Activated CD8-positive, alpha-beta T cell treated with anti-CD3 and anti-CD28 coated beads for 36 hours (primary cell): Measurements from ENCODE around the gene ANKRD34A. TPM values are rescaled to one million over a fixed set of nuclear protein-coding genes. Genes with fewer than 3 reads are reported as not detected.

Source experiments
- ATAC-seq: fragments of 200-7000 bp; cut with Tn5 transposase; one replicate; pipeline ENCODE4 v1.10.0; 2021; ENCODE audit warnings: mild to moderate bottlenecking, moderate library complexity
- CTCF ChIA-PET: fragments of 350-600 bp; sonication (Branson Sonifier 250); formaldehyde crosslinking; loops from one replicate; lab custom pipeline; 2021; ENCODE audit warnings: antibody characterized with exemption; lab: Charles Lee
- POLR2A ChIA-PET: fragments of 350-600 bp; sonication (Branson Sonifier 250); formaldehyde crosslinking; loops from one replicate; lab custom pipeline; 2021; ENCODE audit warnings: antibody characterized with exemption; lab: Charles Lee
- DNase-seq: peaks from one replicate; pipeline ENCODE4 v3.0.0-alpha.2; 2020
- H3K27ac Mint-ChIP-seq: one replicate; pipeline ENCODE4 v1.8.0; 2021; ENCODE audit warnings: mild to moderate bottlenecking, mixed read lengths
- H3K27me3 Mint-ChIP-seq: one replicate; pipeline ENCODE4 v1.8.0; 2021; ENCODE audit warnings: mixed read lengths
- H3K36me3 Mint-ChIP-seq: one replicate; pipeline ENCODE4 v1.8.0; 2021; ENCODE audit warnings: low read depth, mixed read lengths
- H3K4me1 Mint-ChIP-seq: one replicate; pipeline ENCODE4 v1.8.0; 2021; ENCODE audit warnings: low read depth, mixed read lengths
- H3K4me3 Mint-ChIP-seq: one replicate; pipeline ENCODE4 v1.8.0; 2021; ENCODE audit warnings: mild to moderate bottlenecking, moderate library complexity, mixed read lengths
- H3K9me3 Mint-ChIP-seq: one replicate; pipeline ENCODE4 v1.8.0; 2021; ENCODE audit warnings: mixed read lengths
- intact Hi-C: fragments of 100-400 bp; cut with micrococcal nuclease; formaldehyde crosslinking; loops from one replicate; pipeline ENCODE4 v1.10.0; 2022
- total RNA-seq, 2 experiments: library from RNA; stranded (reverse); gene quantifications; one replicate each; pipeline ENCODE4 v1.2.3, GENCODE V29; 2021
- TF ChIP-seq, protein P1 (sequence below): fragments of 200-600 bp; IDR thresholded peaks from one replicate; pipeline ENCODE4 v1.8.0; 2022; ENCODE audit warnings: antibody characterized with exemption, mild to moderate bottlenecking

The ANKRD34A gene
- total RNA-seq, 2 experiments from 2014 or later = 6.6 to 7.7 TPM

DNA sequence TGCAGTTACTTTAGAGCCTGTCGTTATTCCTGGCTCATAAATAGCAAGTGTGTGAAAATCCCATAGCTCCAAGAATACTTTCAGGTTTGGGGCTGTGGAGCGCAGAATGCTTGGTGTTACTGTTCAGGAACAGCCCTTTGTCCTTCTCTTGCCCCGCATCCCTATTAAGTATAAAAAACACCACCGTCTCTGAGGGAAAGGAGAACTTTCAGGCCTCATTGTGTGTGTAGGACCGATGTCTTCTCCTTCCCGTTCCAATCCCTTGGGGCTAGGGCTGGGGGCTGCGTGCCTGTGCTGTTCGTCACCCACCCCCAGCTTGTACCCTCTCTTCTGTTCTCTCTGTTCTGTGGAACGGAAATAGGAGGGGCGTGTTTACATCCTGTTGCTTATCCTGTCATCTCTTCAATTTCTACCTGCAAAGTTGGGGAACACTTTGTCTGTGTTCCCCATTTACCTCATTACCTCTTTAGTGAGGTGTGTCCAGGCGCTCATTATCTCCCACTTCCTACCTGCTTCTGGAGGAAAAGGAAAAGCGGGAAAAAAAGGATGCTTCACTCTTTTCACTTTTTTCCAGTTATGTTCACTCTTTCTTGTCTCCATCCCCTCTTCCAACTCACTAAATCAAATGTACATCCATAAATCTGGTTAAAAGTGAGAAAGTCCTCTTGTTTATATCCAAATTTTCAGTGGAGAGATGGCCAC is 32.8 kb upstream of the ANKRD34A start:
- Mint-ChIP-seq H3K27me3 (no peaks in the 10 kb centered on the region), H3K27ac (peak overlapping the region; percentile 100), H3K36me3 (peaks cover 41% of the 10 kb centered on the region), H3K4me3 (peak overlapping the region; percentile 98), H3K4me1 (peaks cover 61% of the 10 kb centered on the region), H3K9me3 (no peaks in the 10 kb centered on the region)
- DNase-seq = peak; percentile 75
- ATAC-seq = peak; percentile 60
- TF ChIP-seq, protein P1, sequence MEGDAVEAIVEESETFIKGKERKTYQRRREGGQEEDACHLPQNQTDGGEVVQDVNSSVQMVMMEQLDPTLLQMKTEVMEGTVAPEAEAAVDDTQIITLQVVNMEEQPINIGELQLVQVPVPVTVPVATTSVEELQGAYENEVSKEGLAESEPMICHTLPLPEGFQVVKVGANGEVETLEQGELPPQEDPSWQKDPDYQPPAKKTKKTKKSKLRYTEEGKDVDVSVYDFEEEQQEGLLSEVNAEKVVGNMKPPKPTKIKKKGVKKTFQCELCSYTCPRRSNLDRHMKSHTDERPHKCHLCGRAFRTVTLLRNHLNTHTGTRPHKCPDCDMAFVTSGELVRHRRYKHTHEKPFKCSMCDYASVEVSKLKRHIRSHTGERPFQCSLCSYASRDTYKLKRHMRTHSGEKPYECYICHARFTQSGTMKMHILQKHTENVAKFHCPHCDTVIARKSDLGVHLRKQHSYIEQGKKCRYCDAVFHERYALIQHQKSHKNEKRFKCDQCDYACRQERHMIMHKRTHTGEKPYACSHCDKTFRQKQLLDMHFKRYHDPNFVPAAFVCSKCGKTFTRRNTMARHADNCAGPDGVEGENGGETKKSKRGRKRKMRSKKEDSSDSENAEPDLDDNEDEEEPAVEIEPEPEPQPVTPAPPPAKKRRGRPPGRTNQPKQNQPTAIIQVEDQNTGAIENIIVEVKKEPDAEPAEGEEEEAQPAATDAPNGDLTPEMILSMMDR = no peak
- ChIA-PET POLR2A (interaction anchor here (1.0 to 13.3 kb wide), 14 partner anchors 9 to 138 kb away, joined by 3 to 446 read pairs (median 12); partner anchors contain the start of genes ANKRD34A, LIX1L, PEX11B and PIAS3), CTCF (interaction anchor here (1.1 to 13.6 kb wide), 6 partner anchors 9 to 39 kb away, joined by 3 to 147 read pairs (median 9); no protein-coding TSS in a partner anchor)
- intact Hi-C loops = loop anchor here (2.0 kb wide), 1 partner anchor 32 kb away; the partner anchor contains the start of genes ANKRD34A and POLR3GL

GRCh38 chr1:145996433-145997015 is 32.1 kb upstream of the ANKRD34A start, which contains the start of gene TXNIP:
Gene TXNIP (minus strand): TSS chr1:145996579. CDS start chr1:145996266, 313 bp downstream.
- POLR2A ChIA-PET = interaction anchor here (1.0 to 13.3 kb wide), 18 partner anchors 10 to 138 kb away, joined by 3 to 446 read pairs (median 8); partner anchors contain the start of genes ANKRD34A, LIX1L, PEX11B and PIAS3
- TF ChIP-seq, protein P1 = no peak
- H3K36me3 Mint-ChIP-seq = peaks cover 47% of the 10 kb centered on the region
- intact Hi-C loops = loop anchor here (2.0 kb wide), 1 partner anchor 32 kb away; the partner anchor contains the start of genes ANKRD34A and POLR3GL
- H3K4me1 Mint-ChIP-seq = peaks cover 61% of the 10 kb centered on the region
- CTCF ChIA-PET = interaction anchor here (0.6 to 13.6 kb wide), 7 partner anchors 9 to 48 kb away, joined by 3 to 147 read pairs (median 3); no protein-coding TSS in a partner anchor
- peak; percentile 79 for ATAC-seq
- H3K4me3 Mint-ChIP-seq = peak within 1 kb of the TSS; percentile 98
- H3K9me3 Mint-ChIP-seq = no peaks in the 10 kb centered on the region
- peak; percentile 98 for DNase-seq
- H3K27me3 Mint-ChIP-seq = no peaks in the 10 kb centered on the region
- H3K27ac Mint-ChIP-seq = peak within 1 kb of the TSS; percentile 100

DNA sequence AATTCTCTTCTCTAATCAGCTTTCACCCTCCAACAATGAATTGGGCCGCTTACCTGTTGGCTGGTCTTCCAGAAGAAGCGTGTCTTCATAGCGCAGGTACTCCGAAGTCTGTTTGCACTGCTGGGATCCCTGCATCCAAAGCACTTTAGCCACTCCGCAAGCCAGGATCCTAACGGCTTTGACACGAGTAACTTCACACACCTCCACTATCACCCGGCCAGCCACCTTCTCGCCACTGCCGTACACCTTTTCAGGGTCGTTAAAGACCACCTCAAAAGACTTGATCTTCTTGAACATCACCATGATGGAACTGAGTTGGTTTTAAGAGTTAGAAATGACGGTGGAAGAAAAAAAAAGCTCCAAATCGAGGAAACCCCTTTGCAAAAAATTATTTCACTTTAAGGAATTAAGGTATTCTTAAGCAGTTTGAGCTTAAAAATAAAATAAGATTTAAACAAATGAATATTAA is 31.6 kb upstream of the ANKRD34A start:
- H3K27me3 Mint-ChIP-seq = no peaks in the 10 kb centered on the region
- H3K9me3 Mint-ChIP-seq = no peaks in the 10 kb centered on the region
- H3K4me3 Mint-ChIP-seq = peak overlapping the region; percentile 98
- DNase-seq (no peak), ATAC-seq (no peak)
- POLR2A ChIA-PET = interaction anchor here (1.0 to 13.3 kb wide), 16 partner anchors 10 to 137 kb away, joined by 3 to 446 read pairs (median 10); partner anchors contain the start of genes ANKRD34A, LIX1L, PEX11B and PIAS3
- peaks cover 48% of the 10 kb centered on the region for H3K36me3 Mint-ChIP-seq
- H3K27ac Mint-ChIP-seq = peak overlapping the region; percentile 100
- peaks cover 61% of the 10 kb centered on the region for H3K4me1 Mint-ChIP-seq
- CTCF ChIA-PET = interaction anchor here (0.6 to 13.6 kb wide), 7 partner anchors 9 to 48 kb away, joined by 3 to 147 read pairs (median 3); no protein-coding TSS in a partner anchor
- TF ChIP-seq, protein P1 = no peak
- intact Hi-C loops = loop anchor here (2.0 kb wide), 1 partner anchor 31 kb away; the partner anchor contains the start of genes ANKRD34A and POLR3GL

GRCh38 chr1:145995148-145995881 is 30.9 kb upstream of the ANKRD34A start:
- CTCF ChIA-PET = interaction anchor here (2.3 to 13.6 kb wide), 3 partner anchors 12 to 41 kb away, joined by 13 to 147 read pairs (median 24); no protein-coding TSS in a partner anchor
- intact Hi-C loops = no loop called here
- ATAC-seq (no peak), DNase-seq (no peak)
- TF ChIP-seq, protein P1 = no peak
- Mint-ChIP-seq H3K27me3 (no peaks in the 10 kb centered on the region), H3K4me3 (peak overlapping the region; percentile 98), H3K27ac (peak overlapping the region; percentile 100), H3K9me3 (no peaks in the 10 kb centered on the region), H3K36me3 (peaks cover 48% of the 10 kb centered on the region), H3K4me1 (peaks cover 68% of the 10 kb centered on the region)
- POLR2A ChIA-PET = interaction anchor here (1.0 to 13.3 kb wide), 16 partner anchors 7 to 115 kb away, joined by 3 to 446 read pairs (median 10); partner anchors contain the start of genes ANKRD34A, LIX1L, PEX11B and POLR3GL
